Right lobe of liver (tissue), 6 donors: ENCODE results near the gene SCAMP3. TPM values are rescaled to one million over a fixed set of nuclear protein-coding genes. Genes with fewer than 3 reads are reported as not detected.

Experiments
- ATAC-seq, 4 donors: fragments of 200-7000 bp; cut with Tn5 transposase; one replicate each; pipeline ENCODE4 v1.9.1; 2020; ENCODE audit warnings: mild to moderate bottlenecking in 4 of 4, moderate library complexity in 4 of 4
- DNase-seq, 3 donors: peaks; one replicate each; pipeline ENCODE4 v3.0.0-alpha.2; 2020
- H3K27ac ChIP-seq, 3 donors: fragments of 200-600 bp; one replicate each; pipeline ENCODE4 v1.8.0; 2022
- H3K27me3 ChIP-seq, 2 donors: fragments of 200-600 bp; one replicate each; pipeline ENCODE4 v1.8.0; 2022
- H3K36me3 ChIP-seq, 4 donors: fragments of 200-600 bp; sonication (generic) in 1 of 4; one replicate each; pipeline versions ENCODE4 v1.5.1 to v1.8.0; 2017 to 2022; ENCODE audit warnings: control low read depth in 1 of 4
- H3K4me1 ChIP-seq, 4 donors: fragments of 200-600 bp; sonication (generic) in 1 of 4; one replicate each; pipeline versions ENCODE4 v1.5.1 to v1.8.0; 2017 to 2022; ENCODE audit warnings: control low read depth in 1 of 4
- H3K4me3 ChIP-seq, 3 donors: fragments of 200-600 bp; one replicate each; pipeline ENCODE4 v1.8.0; 2022
- H3K9me3 ChIP-seq, 4 donors: fragments of 200-600 bp; sonication (generic) in 1 of 4; one replicate each; pipeline versions ENCODE4 v1.5.1 to v1.8.0; 2017 to 2022; ENCODE audit warnings: control low read depth in 1 of 4
- POLR2A ChIP-seq: fragments of 450-650 bp; IDR thresholded peaks from one replicate; pipeline ENCODE4 v1.6.1; 2017; ENCODE audit warnings: antibody characterized with exemption, mild to moderate bottlenecking
- WGBS: methylation state at CpG from one replicate; pipeline ENCODE4 v1.1.6; 2018; ENCODE audit warnings: low coverage, low lambda C conversion rate; ENCODE audit not compliant: insufficient coverage; ENCODE audit errors: missing lambda C conversion rate; 5-methylcytosine and 5-hydroxymethylcytosine counted together
- intact Hi-C, 2 donors: fragments of 100-400 bp; cut with DNase I; formaldehyde crosslinking; loops; one replicate each; pipeline versions ENCODE4 v1.11.2 to v1.14.1; 2022
- total RNA-seq, 6 experiments: library from RNA; depleted of rRNA in 2 of 6; stranded (reverse); fragments of >200 nt in 2 of 6; fragmentation: NEBNext Ultra II Directional in 3 of 6; extraction: Animal tissue kit (Norgen Biotek cat#: 25700) in 3 of 6; gene quantifications; one replicate each; pipeline versions ENCODE4 v1.1.0 to v1.2.4, GENCODE V29; 2016 to 2023
- TF ChIP-seq, protein P1 (sequence below), 4 donors: fragments of 200-600 bp in 3 of 4; fragments of 450-650 bp in 1 of 4; IDR thresholded peaks; one replicate each; pipeline versions ENCODE4 v1.5.1 to v1.8.0; 2016 to 2022; ENCODE audit warnings: antibody characterized with exemption in 4 of 4, mild to moderate bottlenecking in 2 of 4
- donor health status: DM: no; HTN: yes; CAD: no.
- donor health status: DM: no; HTN: no; CAD: no.
- donor health status: DM: no; HTN: no; CAD: no.
- donor health status: DM: no; HTN: yes; CAD: no.
- donor health status: DM: no; HTN: yes; CAD: no.

SCAMP3 gene
- total RNA-seq, 6 experiments from 2014 or later = 27.9 to 63.4 (median 29.2) TPM

DNA sequence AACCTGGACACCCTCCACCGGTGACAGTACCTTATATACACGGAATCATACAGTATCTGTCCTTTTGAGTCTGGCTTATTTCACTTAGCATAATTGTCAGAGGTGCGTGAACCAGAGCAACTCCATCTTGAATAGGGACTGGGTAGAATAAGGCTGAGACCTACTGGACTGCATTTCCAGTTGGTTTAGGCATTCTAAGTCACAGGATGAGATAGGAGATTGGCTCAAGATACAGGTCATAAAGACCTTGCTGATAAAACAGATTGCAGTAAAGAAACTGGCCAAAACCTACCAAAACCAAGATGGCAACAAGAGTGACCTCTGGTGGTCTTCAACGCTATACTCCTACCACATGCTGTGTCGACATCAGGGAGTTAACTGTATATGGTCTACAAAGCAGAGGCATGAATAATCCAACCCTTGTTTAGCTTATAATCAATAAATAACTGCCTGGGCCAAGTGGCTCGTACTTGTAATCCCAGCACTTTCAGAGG lies 45.1 kb upstream of the SCAMP3 start:
- intact Hi-C loops = no loop called here
- Histone ChIP-seq H3K4me1 (peaks cover 0 to 25% (median 9%) of the 10 kb centered on the region in 4 donors), H3K27me3 (no peaks in the 10 kb centered on the region), H3K9me3 (no peaks in the 10 kb centered on the region), H3K36me3 (peaks cover 0 to 5% (median 0%) of the 10 kb centered on the region in 4 donors), H3K27ac (peak overlapping the region; percentile 73 to 92 (median 83)), H3K4me3 (no peak overlapping the region)
- ATAC-seq = no peak
- no peak for DNase-seq
- no peak for TF ChIP-seq POLR2A
- TF ChIP-seq, protein P1, sequence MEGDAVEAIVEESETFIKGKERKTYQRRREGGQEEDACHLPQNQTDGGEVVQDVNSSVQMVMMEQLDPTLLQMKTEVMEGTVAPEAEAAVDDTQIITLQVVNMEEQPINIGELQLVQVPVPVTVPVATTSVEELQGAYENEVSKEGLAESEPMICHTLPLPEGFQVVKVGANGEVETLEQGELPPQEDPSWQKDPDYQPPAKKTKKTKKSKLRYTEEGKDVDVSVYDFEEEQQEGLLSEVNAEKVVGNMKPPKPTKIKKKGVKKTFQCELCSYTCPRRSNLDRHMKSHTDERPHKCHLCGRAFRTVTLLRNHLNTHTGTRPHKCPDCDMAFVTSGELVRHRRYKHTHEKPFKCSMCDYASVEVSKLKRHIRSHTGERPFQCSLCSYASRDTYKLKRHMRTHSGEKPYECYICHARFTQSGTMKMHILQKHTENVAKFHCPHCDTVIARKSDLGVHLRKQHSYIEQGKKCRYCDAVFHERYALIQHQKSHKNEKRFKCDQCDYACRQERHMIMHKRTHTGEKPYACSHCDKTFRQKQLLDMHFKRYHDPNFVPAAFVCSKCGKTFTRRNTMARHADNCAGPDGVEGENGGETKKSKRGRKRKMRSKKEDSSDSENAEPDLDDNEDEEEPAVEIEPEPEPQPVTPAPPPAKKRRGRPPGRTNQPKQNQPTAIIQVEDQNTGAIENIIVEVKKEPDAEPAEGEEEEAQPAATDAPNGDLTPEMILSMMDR (IDR thresholded peaks at IDR 0.05) = peak; percentile 27 to 40 (median 30)
- 53% methylated on average over 6 of the region's 6 CpGs for WGBS

DNA sequence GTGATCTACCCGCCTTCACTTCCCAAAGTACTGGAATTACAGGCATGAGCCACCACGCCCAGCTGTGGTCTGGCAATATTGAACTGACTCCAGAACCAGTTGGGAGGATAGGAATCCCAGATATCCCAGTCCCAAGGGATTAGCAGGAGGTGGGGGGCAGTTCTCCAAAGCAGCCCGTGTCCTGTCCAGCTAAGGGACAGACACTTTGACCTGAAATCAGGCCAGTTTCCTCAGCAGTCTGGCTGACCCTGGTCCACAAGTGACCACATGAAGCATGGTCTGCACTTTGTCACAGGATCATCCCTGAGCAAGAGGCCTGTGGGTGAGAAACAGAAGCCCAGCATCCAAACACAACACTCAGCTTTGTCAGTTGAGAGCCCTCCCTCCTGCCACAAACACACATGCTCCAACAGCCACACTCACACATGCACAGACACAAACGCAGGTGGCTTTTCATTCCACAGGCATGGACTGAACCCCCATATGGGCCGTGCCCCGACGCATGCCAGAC lies 43.8 kb upstream of the SCAMP3 start:
- peaks cover 0 to 32% (median 14%) of the 10 kb centered on the region in 4 donors for H3K4me1 ChIP-seq
- no peaks in the 10 kb centered on the region for H3K27me3 ChIP-seq
- peak overlapping the region in 2 of 3 donors; percentile 26 to 68 for H3K27ac ChIP-seq
- DNase-seq = peak in 1 of 3 donors; percentile 76
- ATAC-seq = no peak
- no peak overlapping the region for H3K4me3 ChIP-seq
- no peaks in the 10 kb centered on the region for H3K36me3 ChIP-seq
- TF ChIP-seq POLR2A = no peak
- TF ChIP-seq, protein P1 (IDR thresholded peaks at IDR 0.05) = no peak
- H3K9me3 ChIP-seq = no peaks in the 10 kb centered on the region
- 51% methylated on average over 5 of the region's 7 CpGs for WGBS
- intact Hi-C loops = no loop called here

- 27% methylated on average over 11 of the region's 11 CpGs for WGBS
- peak overlapping the region; percentile 38 to 68 (median 66) for H3K27ac ChIP-seq
- no peaks in the 10 kb centered on the region for H3K27me3 ChIP-seq
- no peaks in the 10 kb centered on the region for H3K9me3 ChIP-seq
- H3K4me1 ChIP-seq = peaks cover 0 to 28% (median 10%) of the 10 kb centered on the region in 4 donors
- H3K36me3 ChIP-seq = no peaks in the 10 kb centered on the region
- H3K4me3 ChIP-seq = peak overlapping the region in 2 of 3 donors; percentile 32 to 40
- ATAC-seq (peak; percentile 1 to 30 (median 8)), DNase-seq (no peak)
- TF ChIP-seq POLR2A = peak; percentile 58
- TF ChIP-seq, protein P1 (IDR thresholded peaks at IDR 0.05) = no peak
- intact Hi-C loops = no loop called here
Measured at GRCh38 chr1:155304558-155305063, 42.5 kb upstream of the SCAMP3 start.

GRCh38 chr1:155301342-155301841 lies 39.2 kb upstream of the SCAMP3 start, which contains the start of gene PKLR:
Gene PKLR (minus strand): TSS chr1:155301438. CDS start chr1:155301395, 43 bp downstream.
- WGBS = 38% methylated on average over 4 of the region's 5 CpGs
- Histone ChIP-seq H3K36me3 (no peaks in the 10 kb centered on the region), H3K4me3 (peak within 1 kb of the TSS in 2 of 3 donors; percentile 37 to 42), H3K27ac (peak within 1 kb of the TSS; percentile 44 to 89 (median 79)), H3K9me3 (no peaks in the 10 kb centered on the region), H3K27me3 (no peaks in the 10 kb centered on the region), H3K4me1 (peaks cover 0 to 21% (median 5%) of the 10 kb centered on the region in 4 donors)
- no peak for ATAC-seq
- intact Hi-C loops = no loop called here
- no peak for DNase-seq
- no peak for TF ChIP-seq POLR2A
- TF ChIP-seq, protein P1 (IDR thresholded peaks at IDR 0.05) = no peak
